Activated CD8-positive, alpha-beta memory T cell treated with anti-CD3 and anti-CD28 coated beads for 24 hours (primary cell): ENCODE data around the gene SSX2IP.
"Not testable (repeated sequence)": the region's sequence is repeated elsewhere in the genome, so short reads cannot be mapped to it uniquely, and the experiment has no call there.

Source experiments
- DNase-seq: peaks from one replicate; pipeline ENCODE4 v3.0.0-alpha.2; 2020

SSX2IP gene

GRCh38 chr1:84611796-84612195 lies 78.5 kb downstream of the SSX2IP start:
- no peak for DNase-seq

GRCh38 chr1:84611091-84611490 lies 79.2 kb downstream of the SSX2IP start:
- DNase-seq: no peak

- no peak for DNase-seq
Measured at GRCh38 chr1:84606977-84607376, 83.3 kb downstream of the SSX2IP start.

- DNase-seq: no peak
Measured at GRCh38 chr1:84605157-84605556, 85.1 kb downstream of the SSX2IP start.

GRCh38 chr1:84603941-84604830 lies 86.1 kb downstream of the SSX2IP start:
- no peak for DNase-seq

GRCh38 chr1:84603223-84603622 lies 87.0 kb downstream of the SSX2IP start:
- no peak for DNase-seq

GRCh38 chr1:84600796-84601195 lies 89.5 kb downstream of the SSX2IP start:
- DNase-seq: no peak

- no peak for DNase-seq
Measured at GRCh38 chr1:84598846-84599741, 91.2 kb downstream of the SSX2IP start.

- no peak for DNase-seq
Measured at GRCh38 chr1:84598418-84598817, 91.8 kb downstream of the SSX2IP start.

GRCh38 chr1:84597011-84597410 lies 93.2 kb downstream of the SSX2IP start:
- no peak for DNase-seq

- DNase-seq: not testable (repeated sequence)
Measured at GRCh38 chr1:84594959-84595358, 95.3 kb downstream of the SSX2IP start.
